AG09309 (cell line): ENCODE data around the gene DNAJC18.
A peak's percentile ranks its signal among the peaks of the same experiment; 100 is the strongest.

Source experiments
- DNase-seq: peaks from one replicate; pipeline ENCODE4 v3.0.0-alpha.2; 2010; ENCODE audit warnings: low read depth
- H3K4me3 ChIP-seq: 2 replicates; pipeline ENCODE4 v1.5.1; 2011; ENCODE audit warnings: mild to moderate bottlenecking, low read depth, low read length, moderate library complexity; ENCODE audit not compliant: control insufficient read depth
- TF ChIP-seq, protein P1 (sequence below): IDR thresholded peaks from 2 replicates; pipeline ENCODE4 v1.5.1; 2011; ENCODE audit warnings: mild to moderate bottlenecking, low read depth, low read length, inconsistent platforms; ENCODE audit not compliant: insufficient read depth, control insufficient read depth; ENCODE audit errors: missing control alignments

Gene DNAJC18

GRCh38 chr5:139472386-139473030 lies 33.2 kb upstream of the DNAJC18 start:
- no peak overlapping the region for H3K4me3 ChIP-seq
- no peak for DNase-seq
- TF ChIP-seq, protein P1, sequence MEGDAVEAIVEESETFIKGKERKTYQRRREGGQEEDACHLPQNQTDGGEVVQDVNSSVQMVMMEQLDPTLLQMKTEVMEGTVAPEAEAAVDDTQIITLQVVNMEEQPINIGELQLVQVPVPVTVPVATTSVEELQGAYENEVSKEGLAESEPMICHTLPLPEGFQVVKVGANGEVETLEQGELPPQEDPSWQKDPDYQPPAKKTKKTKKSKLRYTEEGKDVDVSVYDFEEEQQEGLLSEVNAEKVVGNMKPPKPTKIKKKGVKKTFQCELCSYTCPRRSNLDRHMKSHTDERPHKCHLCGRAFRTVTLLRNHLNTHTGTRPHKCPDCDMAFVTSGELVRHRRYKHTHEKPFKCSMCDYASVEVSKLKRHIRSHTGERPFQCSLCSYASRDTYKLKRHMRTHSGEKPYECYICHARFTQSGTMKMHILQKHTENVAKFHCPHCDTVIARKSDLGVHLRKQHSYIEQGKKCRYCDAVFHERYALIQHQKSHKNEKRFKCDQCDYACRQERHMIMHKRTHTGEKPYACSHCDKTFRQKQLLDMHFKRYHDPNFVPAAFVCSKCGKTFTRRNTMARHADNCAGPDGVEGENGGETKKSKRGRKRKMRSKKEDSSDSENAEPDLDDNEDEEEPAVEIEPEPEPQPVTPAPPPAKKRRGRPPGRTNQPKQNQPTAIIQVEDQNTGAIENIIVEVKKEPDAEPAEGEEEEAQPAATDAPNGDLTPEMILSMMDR: no peak

DNA sequence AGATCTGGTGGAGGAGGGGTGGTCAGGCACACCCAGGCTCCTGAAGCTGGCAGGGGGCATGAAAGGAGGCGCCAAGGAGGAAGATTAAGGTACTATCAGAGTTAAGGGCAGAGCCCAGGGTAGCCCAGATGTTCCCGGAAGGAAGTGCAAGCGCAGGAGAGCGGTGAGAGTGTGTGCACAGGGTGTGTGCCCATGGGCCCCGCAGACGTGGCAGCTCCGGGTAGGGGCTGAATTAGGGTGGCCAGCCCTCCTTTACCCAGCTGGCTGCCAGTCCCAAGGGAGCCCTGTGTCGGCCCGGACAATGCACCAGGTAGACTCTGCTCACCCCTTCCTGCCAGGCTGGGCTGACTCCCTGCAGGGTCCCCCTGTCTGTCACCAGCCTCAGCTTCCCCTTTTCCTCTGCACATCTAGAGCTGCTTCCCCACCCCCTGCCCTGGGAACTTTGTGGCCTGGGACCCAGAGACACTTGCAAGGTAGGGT lies 31.5 kb upstream of the DNAJC18 start, which contains the start of gene SMIM33:
TSS of gene SMIM33 (plus strand) at position 184 of the 480 bp plus-strand sequence. CDS start at position 302, 118 bp downstream.
- no peak within 1 kb of the TSS for H3K4me3 ChIP-seq

GRCh38 chr5:139468421-139468931 lies 29.2 kb upstream of the DNAJC18 start:
- no peak overlapping the region for H3K4me3 ChIP-seq
- TF ChIP-seq, protein P1: peak; percentile 24
- no peak for DNase-seq

More for the DNA sequence above, 31.5 kb upstream of the DNAJC18 start, which contains the start of gene SMIM33:
- TF ChIP-seq, protein P1: no peak
- no peak for DNase-seq

- no peak for DNase-seq
- no peak within 1 kb of the TSS for H3K4me3 ChIP-seq
- TF ChIP-seq, protein P1: no peak
Measured at GRCh38 chr5:139462586-139463276, 23.4 kb upstream of the DNAJC18 start, which contains the start of gene ECSCR. Gene ECSCR (minus strand): TSS chr5:139462743. CDS start chr5:139462670, 73 bp downstream.

DNA sequence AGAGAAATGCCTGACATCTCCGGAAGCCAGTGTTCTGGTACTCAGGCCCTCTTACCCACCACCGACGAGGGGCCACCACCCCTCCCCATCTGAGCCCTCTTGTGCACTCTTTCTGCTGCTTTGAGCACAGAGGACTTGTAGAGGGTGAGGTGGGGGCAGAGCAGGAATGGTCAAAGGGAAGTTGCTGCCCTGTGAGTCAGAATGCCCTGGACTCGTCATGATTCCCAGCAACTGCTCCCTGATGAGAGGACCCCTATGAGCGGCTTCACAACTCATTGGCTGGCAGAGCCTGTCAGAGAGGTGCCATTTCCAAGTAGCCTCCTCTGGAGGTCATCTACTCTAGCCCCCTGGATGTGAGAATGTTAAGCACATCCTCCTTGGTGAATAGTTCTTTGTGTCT lies 22.4 kb upstream of the DNAJC18 start:
- no peak overlapping the region for H3K4me3 ChIP-seq
- no peak for DNase-seq
- TF ChIP-seq, protein P1: no peak

GRCh38 chr5:139461176-139461575 lies 21.9 kb upstream of the DNAJC18 start:
- H3K4me3 ChIP-seq: no peak overlapping the region
- TF ChIP-seq, protein P1: no peak
- no peak for DNase-seq
